Naive thymus-derived CD8-positive, alpha-beta T cell (primary cell): ENCODE measurements around the gene HS6ST2. TPM values are rescaled to one million over a fixed set of nuclear protein-coding genes. Genes with fewer than 3 reads are reported as not detected.

ENCODE experiments used
- ATAC-seq, 2 donors: fragments of 150-1000 bp; cut with Tn5 transposase in 1 of 2; sonication (Bioruptor Pico), chemical (Tn5 transposase) in 1 of 2; 1 replicate in 1 of 2; 2 replicates in 1 of 2; pipeline ENCODE4 v1.10.0; 2021; ENCODE audit warnings: mild to moderate bottlenecking in 2 of 2, moderate library complexity in 2 of 2
- POLR2A ChIA-PET: fragments of 350-600 bp; sonication (Branson Sonifier 250); formaldehyde crosslinking; loops from one replicate; lab custom pipeline; 2021; ENCODE audit warnings: antibody characterized with exemption; lab: Charles Lee
- DNase-seq, 10 donors: peaks; one replicate each; pipeline versions ENCODE4 v3.0.0 to v3.0.0-alpha.2; 2020 to 2022
- H3K27ac Mint-ChIP-seq, 10 donors: one replicate each; pipeline ENCODE4 v1.8.0; 2020 to 2022; ENCODE audit warnings: mild to moderate bottlenecking in 10 of 10, mixed read lengths in 10 of 10, moderate library complexity in 4 of 10, inconsistent platforms in 1 of 10
- H3K27me3 Mint-ChIP-seq, 5 donors: one replicate each; pipeline ENCODE4 v1.8.0; 2021 to 2022; ENCODE audit warnings: mixed read lengths in 5 of 5
- H3K36me3 Mint-ChIP-seq, 3 donors: one replicate each; pipeline ENCODE4 v1.8.0; 2020 to 2022; ENCODE audit warnings: mixed read lengths in 3 of 3, mild to moderate bottlenecking in 2 of 3, inconsistent platforms in 1 of 3
- H3K4me1 Mint-ChIP-seq, 4 donors: one replicate each; pipeline ENCODE4 v1.8.0; 2021 to 2022; ENCODE audit warnings: mixed read lengths in 4 of 4
- H3K4me3 Mint-ChIP-seq, 10 donors: one replicate each; pipeline ENCODE4 v1.8.0; 2020 to 2022; ENCODE audit warnings: mild to moderate bottlenecking in 10 of 10, mixed read lengths in 10 of 10, moderate library complexity in 6 of 10, inconsistent platforms in 1 of 10
- H3K9me3 Mint-ChIP-seq, 9 donors: one replicate each; pipeline ENCODE4 v1.8.0; 2020 to 2022; ENCODE audit warnings: mixed read lengths in 9 of 9, mild to moderate bottlenecking in 3 of 9, inconsistent platforms in 1 of 9, moderate library complexity in 1 of 9
- polyA plus RNA-seq, 3 donors: library from polyadenylated mRNA; unstranded; fragments of 300-500 nt; fragmentation: Illumina TruSeq; gene quantifications; one replicate each; pipeline ENCODE4 v1.2.3, GENCODE V29; 2021
- total RNA-seq, 8 experiments: library from RNA in 2 of 8; stranded (reverse) in 2 of 8; gene quantifications; one replicate each; pipeline ENCODE4 v1.2.3 and lab custom pipeline; 2021 to 2026

Gene HS6ST2
- total and polyA plus RNA-seq, 5 experiments from 2014 or later, result not detected

DNA sequence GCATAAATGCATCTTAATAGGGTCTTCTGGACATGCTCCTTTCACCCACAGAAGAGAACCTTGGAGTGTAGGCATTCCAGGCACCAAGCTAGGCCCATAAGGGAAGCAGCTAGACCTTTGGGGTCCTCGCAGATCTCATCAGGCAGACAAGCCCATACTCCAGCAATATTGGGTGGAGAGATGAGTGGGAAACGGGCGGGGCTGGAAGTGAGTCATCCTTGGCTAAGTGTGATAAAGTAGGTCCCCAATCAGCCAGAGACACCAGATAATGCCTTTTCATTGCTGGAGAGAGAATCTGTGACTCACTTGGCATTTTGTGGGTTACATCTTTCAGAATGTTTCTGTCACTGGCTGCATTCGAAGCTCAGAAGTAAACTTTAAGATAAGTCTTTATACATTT is 336.3 kb downstream of the HS6ST2 start:
- Mint-ChIP-seq H3K27ac (no peak overlapping the region), H3K4me1 (peaks cover 0 to 12% (median 0%) of the 10 kb centered on the region in 4 donors), H3K36me3 (no peaks in the 10 kb centered on the region), H3K27me3 (no peaks in the 10 kb centered on the region), H3K9me3 (no peaks in the 10 kb centered on the region), H3K4me3 (no peak overlapping the region)
- no peak for ATAC-seq
- DNase-seq, result no peak
- POLR2A ChIA-PET, result no interaction called here

DNA sequence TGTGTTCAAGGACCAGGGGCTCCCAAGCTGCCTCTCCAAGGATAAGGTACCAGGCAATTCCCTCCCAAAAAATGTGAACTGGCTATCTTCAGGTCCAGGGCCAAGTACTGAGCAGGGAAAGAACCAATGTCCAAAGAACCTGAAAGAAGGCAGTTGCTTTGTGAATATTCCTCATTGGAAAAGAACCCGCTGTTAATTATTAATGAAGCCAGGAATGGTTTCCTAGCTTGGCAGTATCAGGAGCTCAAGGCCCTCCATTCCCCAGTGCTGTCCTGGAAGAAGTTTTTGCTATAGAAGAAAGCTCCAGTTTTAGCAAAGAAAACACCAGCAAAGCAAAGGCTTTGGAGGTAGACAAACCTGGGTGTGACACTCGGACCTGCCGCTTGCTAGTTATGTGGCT is 339.6 kb downstream of the HS6ST2 start:
- no peak overlapping the region for H3K27ac Mint-ChIP-seq
- peaks cover 0 to 3% (median 0%) of the 10 kb centered on the region in 5 donors for H3K27me3 Mint-ChIP-seq
- no peak overlapping the region for H3K4me3 Mint-ChIP-seq
- no peak for DNase-seq
- POLR2A ChIA-PET, result no interaction called here
- H3K9me3 Mint-ChIP-seq, result no peaks in the 10 kb centered on the region
- H3K4me1 Mint-ChIP-seq, result peaks cover 0 to 11% (median 2%) of the 10 kb centered on the region in 4 donors
- no peaks in the 10 kb centered on the region for H3K36me3 Mint-ChIP-seq
- no peak for ATAC-seq

DNA sequence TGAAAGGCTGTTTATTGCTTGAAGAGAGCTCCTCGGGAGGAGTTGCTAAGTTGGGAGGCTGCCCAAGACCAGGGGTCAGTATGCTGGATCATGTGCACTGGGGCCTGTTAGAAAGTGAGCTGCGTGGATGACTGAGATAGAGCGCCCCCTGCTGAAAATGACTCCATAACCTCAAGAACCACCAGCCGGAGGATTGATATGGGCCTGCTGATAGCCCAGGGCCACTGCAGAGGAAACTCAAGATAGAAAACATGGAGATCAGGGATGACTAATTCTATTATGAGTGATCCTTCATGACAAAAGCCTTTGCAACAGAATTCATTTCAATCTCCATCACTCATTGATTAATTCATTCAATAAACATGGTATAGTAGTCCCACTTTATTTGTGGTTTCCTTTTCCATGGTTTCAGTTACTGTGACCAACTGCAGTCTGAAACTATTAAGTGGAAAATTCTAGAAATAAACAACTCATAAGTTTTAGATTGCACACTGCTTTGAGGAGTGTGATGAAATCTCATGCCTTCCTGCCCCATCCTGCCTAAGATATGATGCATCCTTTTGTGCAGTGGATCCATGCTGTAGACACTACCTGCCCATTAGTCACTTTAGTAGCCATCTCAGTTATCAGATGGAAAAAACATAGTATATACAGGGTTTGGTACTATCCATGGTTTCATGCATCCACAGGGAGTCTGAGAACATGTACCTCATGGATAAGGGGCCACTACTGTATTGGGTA is 342.9 kb downstream of the HS6ST2 start:
- POLR2A ChIA-PET, result no interaction called here
- H3K4me3 Mint-ChIP-seq, result no peak overlapping the region
- DNase-seq, result peak in 8 of 10 donors; percentile 12 to 48 (median 26)
- no peak overlapping the region for H3K27ac Mint-ChIP-seq
- H3K9me3 Mint-ChIP-seq, result no peaks in the 10 kb centered on the region
- peaks cover 0 to 5% (median 0%) of the 10 kb centered on the region in 4 donors for H3K4me1 Mint-ChIP-seq
- H3K36me3 Mint-ChIP-seq, result no peaks in the 10 kb centered on the region
- peak; percentile 43 to 58 for ATAC-seq
- H3K27me3 Mint-ChIP-seq, result peaks cover 0 to 3% (median 0%) of the 10 kb centered on the region in 5 donors

- H3K27ac Mint-ChIP-seq, result no peak overlapping the region
These were observed 344.1 kb downstream of the HS6ST2 start for GRCh38 chrX:132614297-132614696.

GRCh38 chrX:132613801-132614200 is 344.6 kb downstream of the HS6ST2 start:
- no peaks in the 10 kb centered on the region for H3K36me3 Mint-ChIP-seq
- no peak overlapping the region for H3K4me3 Mint-ChIP-seq
- POLR2A ChIA-PET, result no interaction called here
- ATAC-seq (no peak), DNase-seq (no peak)
- peaks cover 0 to 3% (median 0%) of the 10 kb centered on the region in 5 donors for H3K27me3 Mint-ChIP-seq
- H3K4me1 Mint-ChIP-seq, result peaks cover 0 to 5% (median 0%) of the 10 kb centered on the region in 4 donors
- H3K9me3 Mint-ChIP-seq, result no peaks in the 10 kb centered on the region
- no peak overlapping the region for H3K27ac Mint-ChIP-seq

More at GRCh38 chrX:132614297-132614696, 344.1 kb downstream of the HS6ST2 start:
- H3K36me3 Mint-ChIP-seq, result no peaks in the 10 kb centered on the region
- H3K27me3 Mint-ChIP-seq, result peaks cover 0 to 3% (median 0%) of the 10 kb centered on the region in 5 donors
- DNase-seq (no peak), ATAC-seq (no peak)
- H3K4me1 Mint-ChIP-seq, result peaks cover 0 to 5% (median 0%) of the 10 kb centered on the region in 4 donors
- no peaks in the 10 kb centered on the region for H3K9me3 Mint-ChIP-seq
- no peak overlapping the region for H3K4me3 Mint-ChIP-seq
- POLR2A ChIA-PET, result no interaction called here

DNA sequence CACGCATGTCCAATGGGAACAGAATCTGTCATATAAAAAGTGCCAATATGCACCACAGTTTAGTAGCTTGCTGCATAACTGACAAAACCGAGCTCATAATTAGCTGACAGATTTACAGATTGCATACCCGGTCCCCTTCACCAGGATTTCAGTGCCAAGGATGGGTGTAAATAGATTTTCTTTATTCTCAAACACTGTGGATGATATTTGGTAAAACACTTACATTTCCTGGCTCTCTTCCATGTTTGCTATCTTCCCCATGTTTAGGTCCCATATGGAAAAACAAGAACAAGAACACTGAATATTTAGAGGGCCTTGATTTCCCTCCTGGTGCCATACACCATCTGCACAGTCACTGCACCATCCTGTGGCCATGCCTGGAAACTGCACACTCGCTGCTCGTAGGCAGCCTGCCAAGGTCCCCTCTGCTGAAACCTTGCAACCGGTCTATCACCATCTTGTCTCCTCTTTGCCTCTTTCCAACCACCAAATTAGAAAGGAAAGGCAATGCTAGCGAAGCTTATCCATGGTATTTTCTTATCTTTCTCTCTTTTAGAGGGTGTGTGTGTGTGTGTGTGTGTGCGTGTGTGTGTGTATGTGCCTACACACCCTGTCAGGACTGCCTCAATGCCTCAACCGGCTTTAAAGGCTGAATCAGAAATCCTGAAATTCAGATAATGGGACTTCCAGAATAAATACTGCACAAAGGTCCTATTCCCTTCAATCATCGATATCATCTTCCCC is 345.4 kb downstream of the HS6ST2 start:
- ATAC-seq (no peak), DNase-seq (peak in 9 of 10 donors; percentile 9 to 64 (median 25))
- Mint-ChIP-seq H3K9me3 (no peaks in the 10 kb centered on the region), H3K27ac (no peak overlapping the region), H3K4me3 (no peak overlapping the region), H3K27me3 (peaks cover 0 to 3% (median 0%) of the 10 kb centered on the region in 5 donors), H3K36me3 (no peaks in the 10 kb centered on the region), H3K4me1 (peaks cover 0 to 5% (median 0%) of the 10 kb centered on the region in 4 donors)
- POLR2A ChIA-PET, result no interaction called here

DNA sequence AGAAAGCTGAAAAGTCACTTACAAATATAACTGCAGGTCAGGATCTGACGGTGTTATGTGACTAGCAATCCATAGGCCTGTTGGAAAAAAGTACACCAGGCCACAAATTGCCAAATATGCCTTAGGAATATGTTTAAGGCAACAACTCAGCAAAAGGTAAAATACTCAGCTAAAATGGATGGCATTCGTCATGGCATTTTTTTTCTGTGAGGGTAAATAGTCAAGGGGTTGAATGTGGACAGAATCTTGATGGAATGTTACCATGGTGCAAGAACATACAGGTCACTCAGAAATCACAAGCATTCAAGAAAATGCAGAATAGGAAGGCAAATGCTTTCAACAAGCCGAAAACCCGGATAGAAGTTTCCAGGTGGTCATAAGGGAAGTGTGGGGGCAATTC is 347.9 kb downstream of the HS6ST2 start:
- no peak for DNase-seq
- Mint-ChIP-seq H3K27ac (no peak overlapping the region), H3K4me1 (peaks cover 0 to 4% (median 0%) of the 10 kb centered on the region in 4 donors), H3K4me3 (no peak overlapping the region), H3K36me3 (no peaks in the 10 kb centered on the region), H3K27me3 (peaks cover 0 to 2% (median 0%) of the 10 kb centered on the region in 5 donors), H3K9me3 (no peaks in the 10 kb centered on the region)
- POLR2A ChIA-PET, result no interaction called here
- ATAC-seq, result no peak

GRCh38 chrX:132609362-132609848 is 349.0 kb downstream of the HS6ST2 start:
- H3K4me1 Mint-ChIP-seq, result no peaks in the 10 kb centered on the region
- H3K9me3 Mint-ChIP-seq, result no peaks in the 10 kb centered on the region
- no peak overlapping the region for H3K4me3 Mint-ChIP-seq
- no peaks in the 10 kb centered on the region for H3K36me3 Mint-ChIP-seq
- no peak for ATAC-seq
- POLR2A ChIA-PET, result no interaction called here
- H3K27me3 Mint-ChIP-seq, result peaks cover 0 to 2% (median 0%) of the 10 kb centered on the region in 5 donors
- H3K27ac Mint-ChIP-seq, result peak overlapping the region in 1 of 10 donors; percentile 84
- DNase-seq, result no peak

DNA sequence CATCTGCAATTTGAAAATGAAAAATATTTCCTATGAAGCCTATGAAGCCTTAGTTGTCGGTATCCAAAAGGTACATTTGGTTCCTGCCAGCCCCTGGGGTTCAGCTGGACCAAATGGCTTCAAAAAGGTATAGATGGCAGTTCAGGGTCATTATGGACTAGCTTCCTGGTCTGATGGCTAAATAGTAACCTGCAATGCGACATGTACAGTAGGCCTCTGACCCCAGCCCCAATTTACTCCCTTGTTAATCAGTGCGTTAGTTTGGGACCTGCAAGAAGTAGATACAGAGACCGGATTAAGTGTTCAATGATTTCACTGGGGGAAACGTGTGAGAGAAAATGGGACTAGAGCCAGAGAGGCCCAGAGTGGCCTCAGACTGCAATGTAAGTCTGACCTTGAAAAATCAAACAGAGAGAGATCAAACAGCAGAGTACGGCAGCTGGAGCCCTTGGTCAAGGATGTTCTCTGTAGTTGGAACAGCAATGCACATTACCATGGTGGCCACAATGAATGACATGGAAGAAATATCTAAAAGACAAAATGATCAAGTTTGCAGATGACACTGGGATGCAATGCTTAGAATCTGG is 354.6 kb downstream of the HS6ST2 start:
- no peak overlapping the region for H3K27ac Mint-ChIP-seq
- no peak for DNase-seq
- no peaks in the 10 kb centered on the region for H3K4me1 Mint-ChIP-seq
- no peaks in the 10 kb centered on the region for H3K36me3 Mint-ChIP-seq
- peaks cover 0 to 4% (median 0%) of the 10 kb centered on the region in 5 donors for H3K27me3 Mint-ChIP-seq
- H3K4me3 Mint-ChIP-seq, result no peak overlapping the region
- POLR2A ChIA-PET, result no interaction called here
- ATAC-seq, result no peak
- no peaks in the 10 kb centered on the region for H3K9me3 Mint-ChIP-seq

DNA sequence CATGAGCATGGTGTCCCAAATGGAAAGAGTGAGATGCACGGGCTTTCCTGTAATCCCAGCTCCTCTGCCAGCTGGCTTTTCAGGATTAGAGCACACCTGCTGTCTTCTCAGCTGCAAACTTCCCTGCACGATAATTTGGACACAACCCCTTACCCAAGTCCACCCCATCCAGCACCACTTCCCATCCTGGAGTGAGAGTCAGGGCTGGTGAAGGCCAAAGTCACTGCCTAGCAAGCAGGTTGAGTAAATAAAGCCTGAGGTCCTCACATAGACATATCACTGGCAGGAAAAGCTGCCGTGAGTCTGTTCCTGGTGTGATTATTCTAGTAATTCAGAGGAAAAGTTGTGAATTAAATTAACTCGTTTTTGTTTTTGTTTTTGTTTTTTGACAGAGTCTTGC is 355.7 kb downstream of the HS6ST2 start:
- H3K27ac Mint-ChIP-seq, result no peak overlapping the region
- H3K36me3 Mint-ChIP-seq, result no peaks in the 10 kb centered on the region
- H3K4me1 Mint-ChIP-seq, result no peaks in the 10 kb centered on the region
- H3K4me3 Mint-ChIP-seq, result no peak overlapping the region
- ATAC-seq (no peak), DNase-seq (no peak)
- POLR2A ChIA-PET, result no interaction called here
- peaks cover 0 to 4% (median 0%) of the 10 kb centered on the region in 5 donors for H3K27me3 Mint-ChIP-seq
- H3K9me3 Mint-ChIP-seq, result no peaks in the 10 kb centered on the region

DNA sequence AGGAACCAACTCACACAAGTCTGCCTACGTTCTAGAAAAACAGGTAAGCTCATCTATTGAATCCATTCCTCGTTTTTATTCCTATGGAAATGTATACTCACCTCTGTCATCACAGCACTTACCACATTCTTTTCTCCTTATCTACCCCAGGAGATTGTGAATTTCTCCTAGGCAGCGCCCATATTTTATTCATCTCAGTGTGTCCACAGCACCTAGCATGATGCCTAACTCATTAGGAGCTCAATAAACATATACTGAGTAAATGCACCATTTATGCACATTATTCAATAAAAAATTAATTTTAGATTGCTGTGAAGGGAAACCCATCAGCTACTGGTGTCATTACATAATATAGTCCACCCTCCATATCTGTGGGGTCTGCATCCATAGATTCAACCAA is 363.4 kb downstream of the HS6ST2 start:
- H3K4me3 Mint-ChIP-seq, result no peak overlapping the region
- H3K9me3 Mint-ChIP-seq, result no peaks in the 10 kb centered on the region
- H3K27ac Mint-ChIP-seq, result no peak overlapping the region
- DNase-seq (no peak), ATAC-seq (no peak)
- no peaks in the 10 kb centered on the region for H3K36me3 Mint-ChIP-seq
- no peaks in the 10 kb centered on the region for H3K4me1 Mint-ChIP-seq
- no peaks in the 10 kb centered on the region for H3K27me3 Mint-ChIP-seq
- POLR2A ChIA-PET, result no interaction called here

- H3K4me3 Mint-ChIP-seq, result no peak overlapping the region
- no peaks in the 10 kb centered on the region for H3K4me1 Mint-ChIP-seq
- no peak for ATAC-seq
- no peak overlapping the region for H3K27ac Mint-ChIP-seq
- POLR2A ChIA-PET, result no interaction called here
- no peaks in the 10 kb centered on the region for H3K27me3 Mint-ChIP-seq
- no peaks in the 10 kb centered on the region for H3K36me3 Mint-ChIP-seq
- no peak for DNase-seq
- H3K9me3 Mint-ChIP-seq, result no peaks in the 10 kb centered on the region
These were observed 364.3 kb downstream of the HS6ST2 start for GRCh38 chrX:132594129-132594528.

GRCh38 chrX:132592880-132593279 is 365.5 kb downstream of the HS6ST2 start:
- Mint-ChIP-seq H3K4me3 (no peak overlapping the region), H3K27me3 (no peaks in the 10 kb centered on the region), H3K36me3 (no peaks in the 10 kb centered on the region), H3K9me3 (no peaks in the 10 kb centered on the region), H3K4me1 (no peaks in the 10 kb centered on the region), H3K27ac (no peak overlapping the region)
- DNase-seq (peak in 2 of 10 donors; percentile 5 to 9), ATAC-seq (no peak)
- POLR2A ChIA-PET, result no interaction called here
